ENCODE data around the gene ARSA.
"Not testable (repeated sequence)": the region's sequence is repeated elsewhere in the genome, so short reads cannot be mapped to it uniquely, and the experiment has no call there.

The ARSA gene

DNA sequence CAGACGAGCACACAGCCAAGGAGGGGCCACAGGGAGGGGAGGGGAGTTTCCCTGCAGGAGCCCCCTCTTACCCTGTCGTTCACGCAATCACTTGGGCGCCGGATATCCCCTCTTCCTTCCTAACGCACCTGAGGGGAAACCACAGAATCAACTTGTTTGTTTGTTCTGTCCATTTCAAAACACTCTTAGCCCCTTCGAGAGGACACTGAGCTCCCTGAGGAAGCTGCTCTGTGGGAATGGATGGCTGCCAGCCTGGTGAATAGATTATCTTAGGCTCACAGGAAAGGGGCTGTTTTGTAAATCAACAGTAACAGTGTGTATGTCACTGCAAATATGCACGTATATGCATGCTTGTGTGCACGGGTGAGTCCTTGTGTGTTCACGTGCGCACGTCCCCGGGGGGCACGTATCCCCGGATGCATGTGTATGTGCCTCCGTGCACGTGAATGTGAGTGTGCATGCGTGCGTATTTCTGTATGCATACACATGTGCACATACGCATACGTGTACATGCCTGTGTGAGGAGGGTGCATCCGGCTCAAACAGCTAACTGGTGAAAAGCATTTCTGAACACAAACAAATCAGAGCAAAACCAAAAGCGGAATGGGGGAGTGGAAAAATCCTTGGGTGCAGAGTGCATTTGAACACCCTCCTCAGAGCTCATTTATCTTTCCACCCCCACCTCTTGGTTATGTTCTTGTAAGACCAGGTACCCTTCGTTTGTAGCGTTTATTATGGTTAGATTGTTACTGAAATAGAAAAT is 7.2 kb downstream of the ARSA start:
- peak; percentile 58 for DNase-seq

DNA sequence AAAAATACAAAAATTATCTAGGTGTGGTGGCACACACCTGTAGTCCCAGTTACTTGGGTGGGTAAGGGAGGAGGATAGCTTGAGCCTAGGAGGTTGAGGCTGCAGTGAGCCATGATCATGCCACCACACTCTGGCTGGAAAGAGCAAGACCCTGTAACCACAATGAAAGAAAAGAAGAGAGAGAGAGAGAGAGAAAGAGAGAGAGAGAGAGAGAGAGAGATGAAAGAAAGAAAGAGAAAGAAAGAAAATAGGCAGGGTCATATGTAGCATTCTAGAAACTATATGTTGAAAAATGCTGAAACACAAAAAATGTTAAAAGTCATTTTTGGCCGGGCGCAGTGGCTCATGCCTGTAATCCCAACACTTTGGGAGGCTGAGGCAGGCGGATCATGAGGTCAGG is 13.7 kb downstream of the ARSA start:
- DNase-seq, result not testable (repeated sequence)

DNA sequence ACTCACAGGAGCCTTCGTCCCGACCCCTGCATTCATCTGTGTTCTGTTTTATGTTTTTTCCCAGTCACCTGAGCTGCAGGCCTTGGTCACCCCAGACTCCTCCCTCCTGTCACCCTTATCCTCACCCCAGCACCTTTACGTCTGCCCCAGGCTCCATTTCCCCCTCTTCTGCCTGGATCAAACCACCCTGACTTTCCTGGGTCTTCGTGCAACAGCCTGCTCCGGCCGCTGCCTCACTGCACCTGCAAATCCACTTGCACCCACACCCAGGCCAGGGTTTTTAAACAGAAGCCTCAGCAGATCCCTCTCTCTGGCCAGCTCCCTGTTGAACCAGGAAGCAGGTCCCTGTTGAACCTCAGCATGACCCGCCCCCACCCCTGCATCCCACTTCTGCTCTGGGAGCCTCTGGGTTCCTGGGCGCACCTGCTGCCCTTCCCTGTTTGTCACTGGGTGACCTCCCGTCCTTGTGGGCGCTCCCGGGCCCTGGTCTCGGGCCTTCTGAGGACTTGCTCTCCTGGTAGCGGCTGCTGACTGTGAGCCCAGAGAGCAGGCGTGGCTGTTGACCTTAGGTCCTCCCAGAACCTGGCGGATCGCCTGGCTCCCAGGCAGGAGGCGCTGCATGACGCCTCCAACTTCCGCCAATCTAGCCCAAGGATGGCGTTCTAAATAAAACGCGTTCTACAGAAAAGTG is 14.5 kb downstream of the ARSA start:
- peak; percentile 70 for DNase-seq

DNA sequence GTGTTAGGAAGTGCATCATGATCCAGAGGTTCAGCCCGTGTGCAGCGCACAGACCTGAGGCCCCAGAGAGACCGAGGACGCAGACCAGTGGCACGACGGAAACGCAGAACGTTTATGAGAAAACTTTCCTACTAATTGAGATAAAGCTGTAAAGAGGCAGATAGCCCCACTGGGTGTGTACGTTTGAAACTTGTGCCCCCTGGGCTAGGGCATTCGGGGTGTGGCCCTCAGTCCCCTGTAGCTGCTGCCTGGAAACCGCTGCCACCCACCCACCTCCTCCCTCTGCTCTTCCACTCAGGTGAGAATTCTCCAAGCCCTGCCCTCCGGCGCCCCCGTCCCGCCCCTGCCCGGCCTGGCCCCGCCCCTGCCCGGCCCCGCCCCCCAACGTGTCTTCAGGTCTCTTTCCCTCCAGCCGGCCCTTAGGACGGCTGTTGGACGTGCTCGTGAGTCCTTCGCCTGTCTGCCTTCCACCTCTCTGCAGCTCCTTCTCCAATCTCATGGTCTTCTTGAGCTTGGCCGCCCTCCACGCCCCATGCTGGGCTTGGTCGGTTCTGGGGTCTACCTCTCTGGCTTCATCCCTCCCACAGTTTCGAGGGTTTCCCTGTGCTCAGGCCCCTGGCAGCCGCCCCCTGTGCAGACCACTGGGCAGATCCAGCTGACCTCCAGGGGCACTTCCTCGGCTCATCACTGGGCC is 15.3 kb downstream of the ARSA start:
- peak; percentile 14 for DNase-seq

- no peak for DNase-seq
These were observed 15.8 kb downstream of the ARSA start for GRCh38 chr22:50612168-50612527.

DNA sequence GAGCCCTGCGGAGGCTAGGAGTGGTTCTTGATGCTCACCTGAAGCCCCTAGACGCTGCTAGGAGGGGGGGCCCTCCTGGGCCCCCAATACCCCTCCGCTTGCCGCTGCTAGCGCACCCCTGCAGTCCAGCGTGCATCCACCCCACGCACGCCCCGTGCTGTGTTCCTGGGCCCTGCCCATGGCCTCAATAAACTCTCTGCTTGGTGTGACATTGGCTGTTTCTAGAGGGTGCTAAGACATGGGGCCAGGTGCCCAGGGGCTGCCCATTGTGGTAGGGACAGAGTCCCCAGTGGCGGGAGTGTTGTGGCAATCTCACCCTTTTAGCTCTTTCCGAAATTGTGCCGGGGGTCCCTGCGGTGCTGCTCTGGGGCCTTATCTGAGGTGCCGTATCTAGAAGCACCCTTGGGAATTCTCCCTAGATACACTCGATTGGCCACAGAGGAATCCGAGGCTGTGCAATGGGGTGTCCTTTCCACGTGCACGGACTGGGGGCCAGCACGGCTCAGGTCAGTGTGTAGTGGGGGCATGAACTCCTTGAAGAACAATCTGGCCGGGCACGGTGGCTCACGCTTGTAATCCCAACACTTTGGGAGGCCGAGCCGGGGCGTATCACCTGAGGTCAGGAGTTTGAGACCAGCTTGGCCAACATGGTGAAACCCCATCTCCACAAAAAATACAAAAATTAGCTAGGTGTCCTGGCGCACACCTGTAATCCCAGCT is 16.5 kb downstream of the ARSA start:
- no peak for DNase-seq

DNA sequence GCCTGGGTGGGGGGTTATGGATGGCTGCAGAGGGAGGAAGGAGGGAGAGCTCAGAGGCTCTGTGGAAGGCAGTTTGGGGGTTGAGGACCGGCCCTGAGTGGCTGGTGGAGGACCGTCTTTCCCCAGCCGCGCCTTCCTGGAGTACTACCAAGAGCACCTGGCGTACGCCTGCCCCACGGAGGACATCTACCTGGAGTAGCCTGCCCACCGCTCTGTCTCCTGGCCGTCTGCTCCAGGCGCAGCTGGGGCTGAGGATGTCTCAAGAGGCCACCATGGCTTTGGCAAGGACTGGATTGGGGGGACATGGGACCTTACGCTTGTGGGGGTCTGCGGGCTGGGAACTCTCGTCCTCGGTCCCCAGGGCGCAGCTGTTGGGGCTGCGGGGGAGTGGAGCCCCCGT is 17.4 kb downstream of the ARSA start:
- no peak for DNase-seq

GRCh38 chr22:50610041-50610451 is 17.9 kb downstream of the ARSA start:
- DNase-seq, result no peak

GRCh38 chr22:50609599-50609998 is 18.4 kb downstream of the ARSA start:
- DNase-seq, result no peak

GRCh38 chr22:50608996-50609395 is 19.0 kb downstream of the ARSA start:
- no peak for DNase-seq

DNA sequence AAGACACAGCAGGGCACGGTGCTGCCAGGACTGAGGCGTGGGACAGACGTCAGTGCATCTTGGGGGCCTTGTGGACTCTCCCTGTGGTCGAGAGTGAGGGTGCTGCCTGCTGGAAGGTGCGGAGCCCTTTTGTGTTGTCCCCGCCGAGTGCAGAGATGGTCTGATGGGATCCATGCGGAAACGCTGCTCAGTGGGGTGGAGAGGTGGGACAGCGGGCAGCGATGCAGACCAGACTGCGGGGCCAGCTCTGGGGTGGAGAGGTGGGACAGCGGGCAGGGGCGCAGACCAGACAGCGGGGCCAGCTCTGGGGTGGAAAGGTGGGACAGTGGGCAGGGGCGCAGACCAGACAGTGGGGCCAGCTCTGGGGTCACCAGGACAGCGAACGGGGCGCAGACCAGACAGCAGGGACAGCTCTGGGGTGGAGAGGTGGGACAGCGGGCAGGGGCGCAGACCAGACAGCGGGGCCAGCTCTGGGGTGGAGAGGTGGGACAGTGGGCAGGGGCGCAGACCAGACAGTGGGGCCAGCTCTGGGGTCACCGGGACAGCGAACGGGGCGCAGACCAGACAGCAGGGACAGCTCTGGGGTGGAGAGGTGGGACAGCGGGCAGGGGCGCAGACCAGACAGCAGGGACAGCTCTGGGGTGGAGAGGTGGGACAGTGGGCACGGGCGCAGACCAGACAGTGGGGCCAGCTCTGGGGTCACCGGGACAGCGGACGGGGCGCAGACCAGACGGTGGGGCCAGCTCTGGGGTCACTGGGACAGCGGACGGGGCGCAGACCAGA is 19.7 kb downstream of the ARSA start:
- not testable (repeated sequence) for DNase-seq

- no peak for DNase-seq
These were observed 20.3 kb downstream of the ARSA start for GRCh38 chr22:50607659-50608020.

DNA sequence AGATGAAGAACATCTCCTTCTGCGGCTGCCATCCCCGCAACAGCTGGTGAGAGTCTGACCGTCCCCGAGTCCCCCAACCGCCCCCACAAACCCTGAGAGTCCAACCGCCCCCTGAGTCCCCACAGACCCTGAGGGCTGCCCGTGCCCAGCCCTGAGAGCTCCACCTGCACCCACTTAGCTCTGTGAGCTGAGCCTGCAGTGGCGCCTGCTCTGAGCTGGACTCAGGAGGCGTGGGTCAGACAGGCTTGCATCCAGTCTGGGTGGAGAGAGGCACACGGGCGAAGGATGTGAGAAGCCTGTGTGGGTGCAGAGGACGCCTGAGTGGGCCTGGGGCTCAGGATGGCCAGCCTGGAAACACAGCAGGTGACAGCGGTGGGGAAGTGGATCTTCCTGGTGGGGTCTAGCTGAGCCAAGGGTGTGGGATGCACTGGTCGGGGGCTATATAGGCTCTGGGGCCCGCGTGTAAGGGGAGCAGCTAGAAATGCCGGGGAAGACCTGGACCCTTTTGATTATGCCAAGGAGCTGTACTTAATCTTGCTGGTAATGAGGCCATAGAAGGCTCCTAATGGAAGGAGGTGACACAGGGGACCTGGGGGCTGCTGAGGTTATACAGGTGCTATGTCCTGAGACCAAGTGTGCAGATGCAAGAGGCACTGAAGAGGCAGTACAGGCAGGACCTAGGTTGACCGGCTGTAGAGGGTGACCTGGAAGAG is 20.9 kb downstream of the ARSA start:
- DNase-seq, result no peak

DNA sequence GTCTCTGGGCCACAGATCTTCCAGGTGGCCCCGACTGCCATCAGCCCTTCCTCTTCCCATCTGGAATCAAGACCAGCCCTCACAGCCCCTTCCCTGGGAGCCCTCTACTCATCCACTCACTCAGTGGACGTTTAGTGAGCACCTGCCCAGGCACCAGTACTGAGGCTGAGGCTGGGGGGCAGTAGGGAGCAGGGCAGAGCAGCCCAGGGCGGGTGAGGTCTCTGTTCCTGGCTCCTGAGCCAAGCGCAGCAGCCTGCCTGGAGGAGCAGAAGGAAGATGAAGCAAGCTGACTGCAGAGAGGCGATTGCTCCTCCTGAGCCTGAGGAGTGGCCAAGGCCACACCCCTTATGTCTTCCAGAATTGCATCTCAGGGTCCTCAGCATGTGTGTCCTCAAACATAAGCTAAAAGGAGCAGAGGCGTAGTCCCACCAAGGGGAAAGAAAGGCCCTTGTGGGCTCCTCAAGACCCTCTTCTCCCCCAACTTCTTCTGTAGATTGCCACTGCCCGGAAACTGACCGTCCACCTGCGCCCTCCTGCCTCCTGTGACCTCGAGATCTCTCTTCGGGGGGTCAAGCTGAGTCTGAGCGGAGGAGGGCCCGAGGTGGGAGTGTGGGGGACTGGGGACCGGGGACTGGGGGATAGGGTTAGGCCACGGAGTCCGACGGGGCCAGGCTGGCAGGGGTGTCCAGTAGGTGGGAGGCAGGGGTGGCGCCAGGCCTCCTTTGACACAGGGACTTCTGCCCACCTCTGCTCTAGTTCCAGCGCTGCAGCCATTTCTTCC is 21.6 kb downstream of the ARSA start:
- DNase-seq, result no peak

DNA sequence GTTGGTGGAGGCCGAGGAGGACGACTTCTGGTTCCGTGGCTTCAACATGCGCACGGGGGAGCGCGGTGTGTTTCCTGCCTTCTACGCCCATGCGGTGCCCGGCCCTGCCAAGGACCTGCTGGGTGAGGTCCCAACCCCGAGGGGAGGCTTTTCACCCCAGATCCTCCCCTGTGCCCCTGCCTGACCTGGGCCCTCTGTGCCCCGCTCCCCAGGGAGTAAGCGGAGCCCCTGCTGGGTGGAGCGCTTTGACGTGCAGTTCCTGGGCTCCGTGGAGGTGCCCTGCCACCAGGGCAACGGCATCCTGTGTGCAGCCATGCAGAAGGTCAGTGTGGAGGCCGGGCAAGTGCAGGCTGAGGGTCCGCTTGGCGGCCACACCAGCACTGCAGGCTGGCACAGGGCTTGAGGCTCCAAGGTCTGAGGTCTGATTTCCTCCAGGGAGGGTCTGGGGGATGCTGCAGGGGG is 22.3 kb downstream of the ARSA start:
- DNase-seq, result no peak

- no peak for DNase-seq
These were observed 22.8 kb downstream of the ARSA start for GRCh38 chr22:50605002-50605612.

DNA sequence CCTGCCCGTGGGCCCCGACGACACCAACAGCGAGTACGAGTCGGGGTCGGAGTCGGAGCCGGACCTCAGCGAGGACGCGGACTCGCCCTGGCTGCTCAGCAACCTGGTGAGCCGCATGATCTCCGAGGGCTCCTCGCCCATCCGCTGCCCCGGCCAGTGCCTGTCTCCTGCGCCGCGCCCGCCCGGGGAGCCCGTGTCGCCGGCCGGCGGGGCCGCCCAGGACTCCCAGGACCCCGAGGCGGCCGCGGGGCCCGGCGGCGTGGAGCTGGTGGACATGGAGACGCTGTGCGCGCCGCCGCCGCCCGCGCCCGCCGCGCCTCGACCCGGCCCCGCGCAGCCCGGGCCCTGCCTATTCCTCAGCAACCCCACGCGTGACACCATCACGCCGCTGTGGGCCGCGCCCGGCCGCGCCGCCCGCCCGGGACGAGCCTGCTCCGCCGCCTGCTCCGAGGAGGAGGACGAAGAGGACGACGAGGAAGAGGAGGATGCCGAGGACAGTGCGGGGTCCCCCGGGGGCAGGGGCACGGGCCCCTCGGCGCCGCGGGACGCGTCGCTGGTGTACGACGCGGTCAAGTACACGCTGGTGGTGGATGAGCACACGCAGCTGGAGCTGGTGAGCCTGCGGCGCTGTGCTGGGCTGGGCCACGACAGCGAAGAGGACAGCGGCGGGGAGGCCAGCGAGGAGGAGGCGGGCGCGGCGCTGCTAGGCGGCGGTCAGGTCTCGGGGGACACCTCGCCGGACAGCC is 23.5 kb downstream of the ARSA start:
- DNase-seq, result no peak

- no peak for DNase-seq
These were observed 24.3 kb downstream of the ARSA start for GRCh38 chr22:50603511-50604255.

DNA sequence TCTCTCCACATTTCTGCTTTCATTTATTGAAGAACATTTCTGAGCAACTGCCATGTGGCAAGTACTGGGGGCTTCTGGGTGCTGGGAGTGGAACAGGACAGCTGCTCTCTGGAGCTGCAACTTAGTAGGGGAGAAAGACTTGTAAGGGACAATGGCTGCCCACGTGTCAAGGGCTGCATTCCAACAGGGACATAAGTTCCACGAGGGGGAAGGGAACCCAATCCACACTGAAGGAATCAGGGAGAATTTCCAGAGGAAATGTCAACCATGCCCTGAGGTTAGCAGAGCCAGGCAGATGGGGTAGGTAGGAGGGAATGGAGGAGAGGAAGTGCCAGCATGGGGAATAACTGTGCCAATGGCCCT is 25.6 kb downstream of the ARSA start:
- DNase-seq, result no peak

Measured in NCI-H2029 (cell line).